Endothelial cell of umbilical vein (primary cell): Measurements from ENCODE around the gene C3orf22.

Experiments used
- EZH2 ChIP-seq: IDR thresholded peaks from 2 replicates; pipeline ENCODE4 v1.6.1; 2012; ENCODE audit warnings: borderline replicate concordance, low read depth, mild to moderate bottlenecking, moderate library complexity, low read length, inconsistent platforms; ENCODE audit not compliant: severe bottlenecking
- MYC ChIP-seq: IDR thresholded peaks from one replicate; pipeline ENCODE4 v1.6.1; 2011; ENCODE audit warnings: mild to moderate bottlenecking, low read depth, low read length
- POLR2AphosphoS5 ChIP-seq: IDR thresholded peaks from 2 replicates; pipeline ENCODE4 v1.6.1; 2012; ENCODE audit warnings: low read depth, mild to moderate bottlenecking, control low read depth, low read length, moderate library complexity; ENCODE audit not compliant: insufficient read depth
- TF ChIP-seq, protein P1 (sequence below), 2 donors: IDR thresholded peaks; 1 replicate in 1 of 2; 2 replicates in 1 of 2; pipeline ENCODE4 v1.5.1; 2011; ENCODE audit warnings: low read length in 2 of 2, mild to moderate bottlenecking in 2 of 2, moderate library complexity in 2 of 2, control low read depth in 1 of 2, inconsistent platforms in 1 of 2, low read depth in 1 of 2; ENCODE audit not compliant: insufficient read depth in 1 of 2; ENCODE audit errors: extremely low read depth in 1 of 2
- TF ChIP-seq, protein P2 (sequence below): IDR thresholded peaks from 2 replicates; pipeline ENCODE4 v1.6.1; 2011; ENCODE audit not compliant: insufficient read depth, insufficient read length

GRCh38 chr3:126511291-126511690 is 47.4 kb downstream of the C3orf22 start:
- TF ChIP-seq, protein P1, sequence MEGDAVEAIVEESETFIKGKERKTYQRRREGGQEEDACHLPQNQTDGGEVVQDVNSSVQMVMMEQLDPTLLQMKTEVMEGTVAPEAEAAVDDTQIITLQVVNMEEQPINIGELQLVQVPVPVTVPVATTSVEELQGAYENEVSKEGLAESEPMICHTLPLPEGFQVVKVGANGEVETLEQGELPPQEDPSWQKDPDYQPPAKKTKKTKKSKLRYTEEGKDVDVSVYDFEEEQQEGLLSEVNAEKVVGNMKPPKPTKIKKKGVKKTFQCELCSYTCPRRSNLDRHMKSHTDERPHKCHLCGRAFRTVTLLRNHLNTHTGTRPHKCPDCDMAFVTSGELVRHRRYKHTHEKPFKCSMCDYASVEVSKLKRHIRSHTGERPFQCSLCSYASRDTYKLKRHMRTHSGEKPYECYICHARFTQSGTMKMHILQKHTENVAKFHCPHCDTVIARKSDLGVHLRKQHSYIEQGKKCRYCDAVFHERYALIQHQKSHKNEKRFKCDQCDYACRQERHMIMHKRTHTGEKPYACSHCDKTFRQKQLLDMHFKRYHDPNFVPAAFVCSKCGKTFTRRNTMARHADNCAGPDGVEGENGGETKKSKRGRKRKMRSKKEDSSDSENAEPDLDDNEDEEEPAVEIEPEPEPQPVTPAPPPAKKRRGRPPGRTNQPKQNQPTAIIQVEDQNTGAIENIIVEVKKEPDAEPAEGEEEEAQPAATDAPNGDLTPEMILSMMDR (IDR thresholded peaks at IDR 0.05; ENCODE audit: extremely low read depth in 1 of 2, insufficient read depth in 1 of 2, low read depth in 1 of 2, low read length in 2 of 2), result no peak
- TF ChIP-seq MYC (no peak), EZH2 (no peak), POLR2AphosphoS5 (no peak)
- TF ChIP-seq, protein P2, sequence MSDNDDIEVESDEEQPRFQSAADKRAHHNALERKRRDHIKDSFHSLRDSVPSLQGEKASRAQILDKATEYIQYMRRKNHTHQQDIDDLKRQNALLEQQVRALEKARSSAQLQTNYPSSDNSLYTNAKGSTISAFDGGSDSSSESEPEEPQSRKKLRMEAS, result no peak
